OCI-LY3 (cell line): ENCODE data around the gene ANAPC13.

Source experiments
- H2AFZ ChIP-seq: fragments of 200-600, 300-600 bp; shearing (Covaris generic); 2 replicates; pipeline ENCODE4 v1.6.0; 2014; ENCODE audit warnings: antibody characterized with exemption, low read depth, low read length
- H3K27ac ChIP-seq: fragments of 200-600, 300-600 bp; sonication (generic); 2 replicates; pipeline ENCODE4 v1.5.1; 2014; ENCODE audit warnings: mild to moderate bottlenecking, low read length, moderate library complexity, mixed read lengths
- H3K27me3 ChIP-seq: fragments of 200-600, 300-600 bp; sonication (generic); 2 replicates; pipeline ENCODE4 v1.6.1; 2014; ENCODE audit warnings: low read depth, low read length, mixed read lengths
- H3K36me3 ChIP-seq: fragments of 200-600, 300-600 bp; sonication (generic); replicated peaks from 2 replicates; pipeline ENCODE3; 2014; ENCODE audit warnings: low read depth, low read length, mixed read lengths
- H3K4me1 ChIP-seq: fragments of 300-600, 200-600 bp; sonication (generic); 2 replicates; pipeline ENCODE4 v1.6.1; 2014; ENCODE audit warnings: low read length, mixed read lengths
- H3K4me2 ChIP-seq: fragments of 200-600, 300-600 bp; sonication (generic); 2 replicates; pipeline ENCODE4 v1.6.1; 2014; ENCODE audit warnings: low read length, mixed read lengths
- H3K4me3 ChIP-seq: fragments of 300-600, 200-600 bp; sonication (generic); 2 replicates; pipeline ENCODE4 v1.5.1; 2014; ENCODE audit warnings: antibody characterized with exemption, mild to moderate bottlenecking, low read length, moderate library complexity
- H3K79me2 ChIP-seq: fragments of 300-600, 200-600 bp; shearing (Covaris generic); 2 replicates; pipeline ENCODE4 v1.6.1; 2014; ENCODE audit warnings: mild to moderate bottlenecking, low read length, mixed read lengths
- H3K9ac ChIP-seq: fragments of 300-600, 200-600 bp; shearing (Covaris generic); 2 replicates; pipeline ENCODE4 v1.6.0; 2014; ENCODE audit warnings: mild to moderate bottlenecking, low read length, moderate library complexity
- H3K9me3 ChIP-seq: fragments of 200-600, 300-600 bp; shearing (Covaris generic); 2 replicates; pipeline ENCODE4 v1.6.1; 2014; ENCODE audit warnings: low read length, mixed read lengths; ENCODE audit not compliant: insufficient read depth
- H4K20me1 ChIP-seq: fragments of 200-600, 300-600 bp; sonication (generic); 2 replicates; pipeline ENCODE4 v1.6.1; 2016; ENCODE audit warnings: low read length, mixed read lengths; ENCODE audit not compliant: insufficient read depth
- CTCF ChIP-seq: fragments of 200-600, 300-600 bp; sonication (generic); IDR thresholded peaks from 2 replicates; pipeline ENCODE4 v1.5.1; 2014; ENCODE audit warnings: antibody characterized with exemption, low read length, low read depth
- EZH2phosphoT487 ChIP-seq: fragments of 200-600 bp; shearing (Covaris generic); IDR thresholded peaks from 2 replicates; pipeline ENCODE4 v1.6.1; 2018; ENCODE audit warnings: antibody characterized with exemption, mixed run types, low read depth

Gene ANAPC13

GRCh38 chr3:134428401-134428800 lies 57.4 kb downstream of the ANAPC13 start:
- Histone ChIP-seq H3K4me3 (no peak overlapping the region), H3K36me3 (no peaks in the 10 kb centered on the region), H2AFZ (no peak overlapping the region), H3K27ac (no peak overlapping the region), H3K9ac (no peak overlapping the region), H4K20me1 (no peaks in the 10 kb centered on the region), H3K4me1 (peaks cover 31% of the 10 kb centered on the region), H3K79me2 (no peaks in the 10 kb centered on the region), H3K4me2 (no peak overlapping the region), H3K27me3 (peaks cover 60% of the 10 kb centered on the region), H3K9me3 (no peaks in the 10 kb centered on the region)
- TF ChIP-seq EZH2phosphoT487 (no peak), CTCF (no peak)
